Measurements from ENCODE around the gene RASSF6.
"Not testable (repeated sequence)": the region's sequence is repeated elsewhere in the genome, so short reads cannot be mapped to it uniquely, and the experiment has no call there.

Gene RASSF6

GRCh38 chr4:73589887-73590801, 30.1 kb downstream of the RASSF6 start:
- peak; percentile 91 for FAIRE-seq

DNA sequence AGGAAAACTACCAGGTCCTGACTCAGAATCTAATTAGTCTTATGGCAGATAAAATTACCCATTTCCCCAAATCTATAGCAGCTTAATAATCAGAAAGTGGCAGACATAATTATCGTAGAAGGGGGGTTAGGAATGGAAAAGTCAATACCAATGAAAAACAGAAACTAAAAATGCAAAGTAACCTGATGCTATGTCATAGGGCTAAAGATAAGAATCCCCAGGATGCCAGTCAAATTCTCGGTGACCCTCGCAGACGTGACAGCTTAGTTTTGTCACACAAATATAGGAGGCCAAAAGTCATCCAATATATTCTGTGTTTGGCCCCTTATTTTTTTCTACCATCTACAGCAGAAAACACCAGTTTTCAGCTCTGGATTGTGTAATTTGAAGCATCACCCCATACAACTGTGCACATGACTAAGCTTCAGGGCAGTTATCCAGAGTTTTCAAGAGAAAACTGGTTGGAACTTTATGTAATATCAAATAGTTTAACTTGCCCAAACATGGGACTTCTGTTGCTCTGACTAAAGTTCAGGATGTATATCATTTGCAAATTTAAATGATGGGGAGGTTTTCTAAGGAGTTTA, 30.9 kb downstream of the RASSF6 start:
- DNase-seq (ENCODE audit: insufficient read length): no peak
- TF ChIP-seq TAF1 (IDR thresholded peaks at IDR 0.05; ENCODE audit: borderline replicate concordance, low read depth, low read length) (no peak), POLR2AphosphoS5 (IDR thresholded peaks at IDR 0.05; ENCODE audit: low read depth, low read length) (no peak), POLR2A (IDR thresholded peaks at IDR 0.05; ENCODE audit: low read depth, low read length) (no peak)
- no peak for FAIRE-seq

More at GRCh38 chr4:73589887-73590801, 30.1 kb downstream of the RASSF6 start:
- DNase-seq (ENCODE audit: insufficient read length): no peak
- TF ChIP-seq TAF1 (IDR thresholded peaks at IDR 0.05; ENCODE audit: borderline replicate concordance, low read depth, low read length) (no peak), POLR2A (IDR thresholded peaks at IDR 0.05; ENCODE audit: low read depth, low read length) (no peak), POLR2AphosphoS5 (IDR thresholded peaks at IDR 0.05; ENCODE audit: low read depth, low read length) (no peak)

GRCh38 chr4:73588613-73589012, 31.6 kb downstream of the RASSF6 start:
- FAIRE-seq (no peak), DNase-seq (ENCODE audit: insufficient read length) (no peak)
- no peak for TF ChIP-seq TAF1 (IDR thresholded peaks at IDR 0.05; ENCODE audit: borderline replicate concordance, low read depth, low read length)

DNA sequence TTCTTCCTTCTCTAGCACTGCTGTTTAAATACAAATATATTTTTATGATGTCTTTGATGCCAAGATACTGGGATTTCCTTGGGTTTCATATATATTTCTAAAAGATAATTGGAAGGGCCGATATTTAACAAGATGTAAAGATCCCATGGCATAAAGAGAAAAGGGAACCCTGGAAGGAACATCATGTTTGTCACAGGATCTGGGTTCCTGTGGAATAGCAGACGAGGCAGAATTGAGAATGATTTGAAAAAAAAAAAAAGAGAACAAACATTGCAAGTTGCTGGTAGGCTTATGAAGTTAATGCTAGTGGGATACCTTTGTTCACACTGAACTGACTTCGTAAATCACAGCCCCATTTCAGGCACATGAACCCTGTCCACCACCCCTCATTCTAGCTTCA, 33.6 kb downstream of the RASSF6 start:
- TF ChIP-seq POLR2A (IDR thresholded peaks at IDR 0.05; ENCODE audit: low read depth, low read length) (no peak), TAF1 (IDR thresholded peaks at IDR 0.05; ENCODE audit: borderline replicate concordance, low read depth, low read length) (no peak), POLR2AphosphoS5 (IDR thresholded peaks at IDR 0.05; ENCODE audit: low read depth, low read length) (no peak)
- FAIRE-seq: no peak
- no peak for DNase-seq (ENCODE audit: insufficient read length)

GRCh38 chr4:73586040-73586439, 34.2 kb downstream of the RASSF6 start:
- DNase-seq (ENCODE audit: insufficient read length) (no peak), FAIRE-seq (no peak)
- TF ChIP-seq POLR2AphosphoS5 (IDR thresholded peaks at IDR 0.05; ENCODE audit: low read depth, low read length) (no peak), POLR2A (IDR thresholded peaks at IDR 0.05; ENCODE audit: low read depth, low read length) (no peak), TAF1 (IDR thresholded peaks at IDR 0.05; ENCODE audit: borderline replicate concordance, low read depth, low read length) (no peak)

DNA sequence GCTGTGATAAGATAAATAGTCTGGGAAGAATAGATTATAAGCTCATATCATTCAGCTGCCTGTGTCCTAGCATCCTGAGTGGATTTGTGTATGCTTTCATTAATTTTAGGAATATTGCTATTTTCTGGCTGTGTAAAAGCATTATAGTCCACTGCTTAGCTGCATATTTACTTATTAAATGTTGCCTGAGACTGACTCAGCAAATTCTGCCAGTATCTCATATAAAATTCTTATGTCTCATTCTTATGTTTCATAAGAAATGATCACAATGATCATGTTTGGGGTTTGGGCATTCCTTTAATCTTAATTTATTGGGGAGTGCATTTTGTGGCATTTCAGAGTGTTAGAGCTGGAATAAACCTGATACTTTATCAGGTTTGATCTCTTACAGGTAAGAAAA, 34.9 kb downstream of the RASSF6 start:
- DNase-seq (ENCODE audit: insufficient read length): no peak
- TF ChIP-seq POLR2AphosphoS5 (IDR thresholded peaks at IDR 0.05; ENCODE audit: low read depth, low read length): no peak

DNA sequence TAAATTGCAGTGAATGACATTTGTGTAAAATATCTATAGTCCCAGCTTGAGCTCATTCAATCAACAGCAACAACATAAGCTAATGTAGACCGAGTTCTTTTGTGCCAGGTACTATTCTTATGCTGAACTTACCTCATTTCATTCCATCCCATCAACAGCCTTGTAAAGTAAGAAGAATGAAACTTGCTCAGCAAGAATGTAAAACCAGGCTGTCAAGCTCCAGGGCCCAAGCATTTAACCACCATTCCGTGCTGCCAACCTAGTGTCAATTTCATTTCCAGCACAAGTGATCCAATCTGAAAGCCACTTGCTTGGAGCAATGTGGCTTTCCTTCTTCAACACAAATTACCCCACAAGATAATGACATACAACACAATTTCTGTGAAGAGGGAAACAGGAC, 36.6 kb downstream of the RASSF6 start:
- DNase-seq (ENCODE audit: insufficient read length) (no peak), FAIRE-seq (peak; percentile 70)
- no peak for TF ChIP-seq POLR2AphosphoS5 (IDR thresholded peaks at IDR 0.05; ENCODE audit: low read depth, low read length)
- no peak for TF ChIP-seq TAF1 (IDR thresholded peaks at IDR 0.05; ENCODE audit: borderline replicate concordance, low read depth, low read length)

More for the DNA sequence above, 34.9 kb downstream of the RASSF6 start:
- FAIRE-seq: no peak

- FAIRE-seq: no peak
- DNase-seq (ENCODE audit: insufficient read length): no peak
- TF ChIP-seq POLR2A (IDR thresholded peaks at IDR 0.05; ENCODE audit: low read depth, low read length) (no peak), POLR2AphosphoS5 (IDR thresholded peaks at IDR 0.05; ENCODE audit: low read depth, low read length) (no peak), TAF1 (IDR thresholded peaks at IDR 0.05; ENCODE audit: borderline replicate concordance, low read depth, low read length) (no peak)
Measured at GRCh38 chr4:73577371-73577770, 42.9 kb downstream of the RASSF6 start.

- FAIRE-seq (no peak), DNase-seq (ENCODE audit: insufficient read length) (no peak)
- TF ChIP-seq POLR2A (IDR thresholded peaks at IDR 0.05; ENCODE audit: low read depth, low read length) (no peak), POLR2AphosphoS5 (IDR thresholded peaks at IDR 0.05; ENCODE audit: low read depth, low read length) (no peak), TAF1 (IDR thresholded peaks at IDR 0.05; ENCODE audit: borderline replicate concordance, low read depth, low read length) (no peak)
Measured at GRCh38 chr4:73576381-73576780, 43.9 kb downstream of the RASSF6 start.

- TF ChIP-seq TAF1 (IDR thresholded peaks at IDR 0.05; ENCODE audit: borderline replicate concordance, low read depth, low read length) (no peak), POLR2AphosphoS5 (IDR thresholded peaks at IDR 0.05; ENCODE audit: low read depth, low read length) (no peak), POLR2A (IDR thresholded peaks at IDR 0.05; ENCODE audit: low read depth, low read length) (no peak)
- no peak for FAIRE-seq
- DNase-seq (ENCODE audit: insufficient read length): no peak
Measured at GRCh38 chr4:73575660-73576059, 44.6 kb downstream of the RASSF6 start.

DNA sequence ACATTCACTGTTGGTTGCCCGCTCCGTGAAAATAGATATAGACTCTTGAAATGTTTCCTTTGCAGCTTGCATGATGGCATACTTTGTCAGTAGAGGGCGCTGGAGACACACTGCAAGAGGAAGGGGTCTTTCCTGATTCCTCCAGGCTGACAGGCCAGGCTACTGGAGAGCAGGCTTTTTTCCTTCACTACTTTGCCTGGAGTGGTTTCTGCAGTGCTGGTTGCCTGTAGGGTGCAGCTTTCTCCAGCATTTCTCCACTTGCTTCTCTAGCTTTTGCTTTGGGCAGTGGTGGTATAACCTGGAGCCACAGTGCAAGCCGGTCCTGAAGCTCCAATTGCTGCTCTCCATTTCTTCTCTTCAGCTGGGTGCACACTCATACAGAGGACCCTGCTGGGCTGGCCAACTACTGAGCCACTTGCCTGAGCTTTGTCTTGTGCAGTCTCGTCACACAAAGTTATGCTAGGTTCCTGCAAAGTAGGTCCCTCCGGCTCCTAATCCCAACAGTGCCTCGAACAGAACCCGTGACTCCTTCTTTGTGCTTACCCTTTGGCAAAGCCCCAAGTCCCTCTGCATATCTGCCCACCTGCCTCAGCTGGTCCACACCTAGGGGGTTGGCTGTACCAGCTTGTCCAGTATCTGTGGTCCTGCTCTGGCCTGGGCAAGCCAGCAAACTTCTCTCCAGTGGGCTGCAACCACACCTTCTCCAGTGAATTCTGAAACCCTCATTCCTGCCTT, 46.3 kb downstream of the RASSF6 start:
- FAIRE-seq (peak; percentile 92), DNase-seq (ENCODE audit: insufficient read length) (peak; percentile 4)
- no peak for TF ChIP-seq POLR2AphosphoS5 (IDR thresholded peaks at IDR 0.05; ENCODE audit: low read depth, low read length)
- TF ChIP-seq TAF1 (IDR thresholded peaks at IDR 0.05; ENCODE audit: borderline replicate concordance, low read depth, low read length): no peak
- no peak for TF ChIP-seq POLR2A (IDR thresholded peaks at IDR 0.05; ENCODE audit: low read depth, low read length)

DNA sequence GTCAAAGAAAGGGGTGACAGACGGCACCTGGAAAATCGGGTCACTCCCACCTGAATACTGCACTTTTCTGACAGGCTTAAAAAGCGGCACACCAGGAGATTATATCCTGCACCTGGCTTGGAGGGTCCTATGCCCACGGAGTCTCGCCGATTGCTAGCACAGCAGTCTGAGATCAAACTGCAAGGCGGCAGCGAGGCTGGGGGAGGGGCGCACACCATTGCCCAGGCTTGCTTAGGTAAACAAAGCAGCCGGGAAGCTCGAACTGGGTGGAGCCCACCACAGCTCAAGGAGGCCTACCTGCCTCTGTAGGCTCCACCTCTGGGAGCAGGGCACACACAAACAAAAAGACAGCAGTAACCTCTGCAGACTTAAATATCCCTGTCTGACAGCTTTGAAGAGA, 69.4 kb downstream of the RASSF6 start:
- FAIRE-seq; DNase-seq (ENCODE audit: insufficient read length): not testable (repeated sequence)
